Stimulated activated naive B cell treated with anti-CD40 and anti-IgM and Interleukin-4, amounts not matched to agents 10 μg/mL and 1 μg/mL and 100 μg/mL, for 72 hours (primary cell): ENCODE measurements around the gene BLOC1S4.
"Not testable (repeated sequence)": the region's sequence is repeated elsewhere in the genome, so short reads cannot be mapped to it uniquely, and the experiment has no call there.

Experiments used
- ATAC-seq, 2 donors: fragments of 150-1000 bp; cut with Tn5 transposase; replicated peaks; 2 replicates each; pipeline ENCODE4 v1.10.0; 2021; ENCODE audit warnings: moderate library complexity in 1 of 2
- DNase-seq: peaks from one replicate; pipeline ENCODE4 v3.0.0; 2021
- H3K27ac Mint-ChIP-seq: one replicate; pipeline ENCODE4 v1.8.0; 2022; ENCODE audit warnings: mild to moderate bottlenecking, mixed read lengths
- H3K27me3 Mint-ChIP-seq, 2 donors: one replicate each; pipeline ENCODE4 v1.8.0; 2022; ENCODE audit warnings: mixed read lengths in 2 of 2
- H3K36me3 Mint-ChIP-seq, 2 donors: one replicate each; pipeline ENCODE4 v1.8.0; 2022; ENCODE audit warnings: mixed read lengths in 2 of 2, mild to moderate bottlenecking in 1 of 2
- H3K4me1 Mint-ChIP-seq, 2 donors: one replicate each; pipeline ENCODE4 v1.8.0; 2022; ENCODE audit warnings: mixed read lengths in 2 of 2, mild to moderate bottlenecking in 1 of 2
- H3K4me3 Mint-ChIP-seq, 2 donors: one replicate each; pipeline ENCODE4 v1.8.0; 2022; ENCODE audit warnings: mild to moderate bottlenecking in 2 of 2, mixed read lengths in 2 of 2, moderate library complexity in 1 of 2
- H3K9me3 Mint-ChIP-seq, 2 donors: one replicate each; pipeline ENCODE4 v1.8.0; 2022; ENCODE audit warnings: mixed read lengths in 2 of 2, mild to moderate bottlenecking in 1 of 2

Gene BLOC1S4

GRCh38 chr4:6716018-6716911, at the start of gene BLOC1S4:
TSS of gene BLOC1S4 (plus strand) at chr4:6716174. CDS start at chr4:6716210, 36 bp downstream.
- H3K4me1 Mint-ChIP-seq, result peaks cover 13 to 35% of the 10 kb centered on the region in 2 donors

GRCh38 chr4:6668391-6668790, 47.6 kb upstream of the BLOC1S4 start:
- Mint-ChIP-seq H3K4me1 (peaks cover 2 to 5% of the 10 kb centered on the region in 2 donors), H3K36me3 (peaks cover 18 to 19% of the 10 kb centered on the region in 2 donors), H3K27ac (no peak overlapping the region), H3K9me3 (no peaks in the 10 kb centered on the region), H3K27me3 (peaks cover 9 to 10% of the 10 kb centered on the region in 2 donors), H3K4me3 (no peak overlapping the region)
- no peak for ATAC-seq
- DNase-seq, result no peak

More at GRCh38 chr4:6716018-6716911, at the start of gene BLOC1S4:
- Mint-ChIP-seq H3K36me3 (peaks cover 7 to 10% of the 10 kb centered on the region in 2 donors), H3K27ac (peak within 1 kb of the TSS; percentile 97), H3K9me3 (peaks cover under 1 to 1% of the 10 kb centered on the region in 2 donors), H3K27me3 (no peaks in the 10 kb centered on the region), H3K4me3 (peak within 1 kb of the TSS; percentile 92 to 98)
- DNase-seq (peak; percentile 82), ATAC-seq (peak; percentile 80 to 89)

- no peaks in the 10 kb centered on the region for H3K9me3 Mint-ChIP-seq
- DNase-seq (no peak), ATAC-seq (no peak)
- no peak overlapping the region for H3K4me3 Mint-ChIP-seq
- peaks cover 24 to 34% of the 10 kb centered on the region in 2 donors for H3K4me1 Mint-ChIP-seq
- no peak overlapping the region for H3K27ac Mint-ChIP-seq
- H3K36me3 Mint-ChIP-seq, result peaks cover 34 to 44% of the 10 kb centered on the region in 2 donors
- peaks cover 0 to 6% of the 10 kb centered on the region in 2 donors for H3K27me3 Mint-ChIP-seq
These were observed 44.3 kb upstream of the BLOC1S4 start for GRCh38 chr4:6671648-6672047.

- peaks cover 0 to 6% of the 10 kb centered on the region in 2 donors for H3K27me3 Mint-ChIP-seq
- no peak for DNase-seq
- no peak overlapping the region for H3K27ac Mint-ChIP-seq
- H3K9me3 Mint-ChIP-seq, result no peaks in the 10 kb centered on the region
- peaks cover 34 to 49% of the 10 kb centered on the region in 2 donors for H3K36me3 Mint-ChIP-seq
- ATAC-seq, result no peak
- peaks cover 28 to 39% of the 10 kb centered on the region in 2 donors for H3K4me1 Mint-ChIP-seq
- H3K4me3 Mint-ChIP-seq, result no peak overlapping the region
These were observed 43.8 kb upstream of the BLOC1S4 start for GRCh38 chr4:6672131-6672530.

GRCh38 chr4:6672541-6673190, 43.3 kb upstream of the BLOC1S4 start:
- not testable (repeated sequence) for DNase-seq, H3K27ac Mint-ChIP-seq, ATAC-seq, H3K9me3 Mint-ChIP-seq, H3K27me3 Mint-ChIP-seq
- H3K36me3 Mint-ChIP-seq, result peaks cover 32 to 54% of the 10 kb centered on the region in 2 donors
- H3K4me3 Mint-ChIP-seq, result peak overlapping the region; percentile 91 to 93
- peaks cover 33 to 44% of the 10 kb centered on the region in 2 donors for H3K4me1 Mint-ChIP-seq

- peaks cover 30 to 51% of the 10 kb centered on the region in 2 donors for H3K36me3 Mint-ChIP-seq
- ATAC-seq, result peak; percentile 6 to 24
- peak; percentile 55 for DNase-seq
- H3K27me3 Mint-ChIP-seq, H3K9me3 Mint-ChIP-seq: not testable (repeated sequence)
- peak overlapping the region; percentile 91 to 93 for H3K4me3 Mint-ChIP-seq
- H3K4me1 Mint-ChIP-seq, result peaks cover 35 to 46% of the 10 kb centered on the region in 2 donors
- peak overlapping the region; percentile 99 for H3K27ac Mint-ChIP-seq
These were observed 42.7 kb upstream of the BLOC1S4 start for GRCh38 chr4:6673191-6673659.

- Mint-ChIP-seq H3K9me3 (no peaks in the 10 kb centered on the region), H3K36me3 (peaks cover 36 to 55% of the 10 kb centered on the region in 2 donors), H3K27ac (peak overlapping the region; percentile 99), H3K4me3 (peak overlapping the region; percentile 91 to 93), H3K4me1 (peaks cover 35 to 49% of the 10 kb centered on the region in 2 donors), H3K27me3 (no peaks in the 10 kb centered on the region)
- ATAC-seq (peak; percentile 87 to 91), DNase-seq (peak; percentile 92)
These were observed 42.1 kb upstream of the BLOC1S4 start for GRCh38 chr4:6673660-6674499.

GRCh38 chr4:6674500-6675149, 41.3 kb upstream of the BLOC1S4 start:
- H3K4me3 Mint-ChIP-seq, result peak overlapping the region; percentile 91 to 93
- H3K4me1 Mint-ChIP-seq, result peaks cover 35 to 51% of the 10 kb centered on the region in 2 donors
- H3K9me3 Mint-ChIP-seq, result no peaks in the 10 kb centered on the region
- ATAC-seq, result peak; percentile 24 to 28
- H3K27ac Mint-ChIP-seq, result peak overlapping the region; percentile 99
- H3K36me3 Mint-ChIP-seq, result peaks cover 40 to 58% of the 10 kb centered on the region in 2 donors
- peak; percentile 9 for DNase-seq
- no peaks in the 10 kb centered on the region for H3K27me3 Mint-ChIP-seq

GRCh38 chr4:6676722-6677558, 39.0 kb upstream of the BLOC1S4 start:
- ATAC-seq (no peak), DNase-seq (no peak)
- H3K27me3 Mint-ChIP-seq, result no peaks in the 10 kb centered on the region
- peak overlapping the region; percentile 45 to 93 for H3K4me3 Mint-ChIP-seq
- peaks cover 35 to 57% of the 10 kb centered on the region in 2 donors for H3K4me1 Mint-ChIP-seq
- H3K9me3 Mint-ChIP-seq, result peaks cover 0 to 4% of the 10 kb centered on the region in 2 donors
- peaks cover 53 to 64% of the 10 kb centered on the region in 2 donors for H3K36me3 Mint-ChIP-seq
- H3K27ac Mint-ChIP-seq, result no peak overlapping the region

GRCh38 chr4:6680372-6681034, 35.5 kb upstream of the BLOC1S4 start:
- Mint-ChIP-seq H3K4me1 (peaks cover 23 to 34% of the 10 kb centered on the region in 2 donors), H3K36me3 (peaks cover 42 to 49% of the 10 kb centered on the region in 2 donors), H3K27me3 (no peaks in the 10 kb centered on the region)

GRCh38 chr4:6681191-6681590, 34.8 kb upstream of the BLOC1S4 start:
- peaks cover 17 to 27% of the 10 kb centered on the region in 2 donors for H3K4me1 Mint-ChIP-seq
- peaks cover 0 to 4% of the 10 kb centered on the region in 2 donors for H3K9me3 Mint-ChIP-seq
- no peaks in the 10 kb centered on the region for H3K27me3 Mint-ChIP-seq
- DNase-seq (no peak), ATAC-seq (no peak)
- no peak overlapping the region for H3K4me3 Mint-ChIP-seq
- H3K27ac Mint-ChIP-seq, result no peak overlapping the region
- H3K36me3 Mint-ChIP-seq, result peaks cover 36 to 42% of the 10 kb centered on the region in 2 donors

More at GRCh38 chr4:6680372-6681034, 35.5 kb upstream of the BLOC1S4 start:
- ATAC-seq, result no peak
- H3K4me3 Mint-ChIP-seq, result no peak overlapping the region
- no peak overlapping the region for H3K27ac Mint-ChIP-seq
- DNase-seq, result no peak
- peaks cover 0 to 4% of the 10 kb centered on the region in 2 donors for H3K9me3 Mint-ChIP-seq
